ENCODE measurements around the gene CAD. TPM values are rescaled to one million over a fixed set of nuclear protein-coding genes. Genes with fewer than 3 reads are reported as not detected.

The CAD gene
- total RNA-seq, 3 donors from 2014 or later = 15.5 to 33.4 (median 17.3) TPM

DNA sequence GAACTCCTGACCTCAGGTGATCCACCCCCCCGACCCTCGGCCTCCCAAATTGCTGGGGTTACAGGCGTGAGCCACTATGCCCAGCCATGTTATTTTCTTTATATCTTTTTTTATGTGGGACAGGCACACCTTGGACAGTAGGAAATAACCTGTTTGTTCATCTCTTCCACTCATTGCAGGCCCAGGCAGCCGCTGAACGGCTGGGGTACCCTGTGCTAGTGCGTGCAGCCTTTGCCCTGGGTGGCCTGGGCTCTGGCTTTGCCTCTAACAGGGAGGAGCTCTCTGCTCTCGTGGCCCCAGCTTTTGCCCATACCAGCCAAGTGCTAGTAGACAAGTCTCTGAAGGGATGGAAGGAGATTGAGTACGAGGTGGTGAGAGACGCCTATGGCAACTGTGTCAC, 8.4 kb downstream of the CAD start:
- peaks cover 10% of the 10 kb centered on the region for H3K36me3 ChIP-seq
- no peak for DNase-seq (ENCODE audit: low spot score in 2 of 2)
- no peaks in the 10 kb centered on the region for H3K4me1 ChIP-seq
- H3K4me3 ChIP-seq = no peak overlapping the region
- H3K27me3 ChIP-seq = no peaks in the 10 kb centered on the region
- TF ChIP-seq, protein P1, sequence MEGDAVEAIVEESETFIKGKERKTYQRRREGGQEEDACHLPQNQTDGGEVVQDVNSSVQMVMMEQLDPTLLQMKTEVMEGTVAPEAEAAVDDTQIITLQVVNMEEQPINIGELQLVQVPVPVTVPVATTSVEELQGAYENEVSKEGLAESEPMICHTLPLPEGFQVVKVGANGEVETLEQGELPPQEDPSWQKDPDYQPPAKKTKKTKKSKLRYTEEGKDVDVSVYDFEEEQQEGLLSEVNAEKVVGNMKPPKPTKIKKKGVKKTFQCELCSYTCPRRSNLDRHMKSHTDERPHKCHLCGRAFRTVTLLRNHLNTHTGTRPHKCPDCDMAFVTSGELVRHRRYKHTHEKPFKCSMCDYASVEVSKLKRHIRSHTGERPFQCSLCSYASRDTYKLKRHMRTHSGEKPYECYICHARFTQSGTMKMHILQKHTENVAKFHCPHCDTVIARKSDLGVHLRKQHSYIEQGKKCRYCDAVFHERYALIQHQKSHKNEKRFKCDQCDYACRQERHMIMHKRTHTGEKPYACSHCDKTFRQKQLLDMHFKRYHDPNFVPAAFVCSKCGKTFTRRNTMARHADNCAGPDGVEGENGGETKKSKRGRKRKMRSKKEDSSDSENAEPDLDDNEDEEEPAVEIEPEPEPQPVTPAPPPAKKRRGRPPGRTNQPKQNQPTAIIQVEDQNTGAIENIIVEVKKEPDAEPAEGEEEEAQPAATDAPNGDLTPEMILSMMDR (IDR thresholded peaks at IDR 0.05) = no peak
- TF ChIP-seq POLR2A (IDR thresholded peaks at IDR 0.05) = no peak
- TF ChIP-seq POLR2AphosphoS5 (IDR thresholded peaks at IDR 0.05) = no peak
- no peak overlapping the region for H3K27ac ChIP-seq
- no peaks in the 10 kb centered on the region for H3K9me3 ChIP-seq
- intact Hi-C loops (cut with DNase I; ENCODE audit: low total_unique reads) = no loop called here

DNA sequence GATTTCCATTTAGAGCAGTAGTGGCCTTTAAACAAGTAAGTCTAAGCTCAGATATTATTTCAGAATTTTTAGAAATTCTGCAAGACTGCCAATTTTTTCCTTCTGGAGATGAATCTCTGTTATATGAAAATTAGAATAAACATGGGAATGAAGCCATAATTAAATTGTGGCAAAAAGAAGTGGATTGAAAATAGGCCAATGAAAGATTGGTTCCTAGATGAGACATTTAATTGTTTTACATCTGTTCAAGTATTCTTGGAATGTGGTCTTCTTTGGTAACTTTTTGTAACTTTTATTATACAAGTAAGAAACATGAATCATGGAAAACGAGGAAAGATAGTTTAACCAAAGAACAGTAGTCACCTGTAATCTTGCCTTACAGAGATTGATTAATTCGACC, 10.3 kb downstream of the CAD start:
- intact Hi-C loops (cut with DNase I; ENCODE audit: low total_unique reads) = no loop called here
- H3K36me3 ChIP-seq = peaks cover 13% of the 10 kb centered on the region
- no peak for DNase-seq (ENCODE audit: low spot score in 2 of 2)

DNA sequence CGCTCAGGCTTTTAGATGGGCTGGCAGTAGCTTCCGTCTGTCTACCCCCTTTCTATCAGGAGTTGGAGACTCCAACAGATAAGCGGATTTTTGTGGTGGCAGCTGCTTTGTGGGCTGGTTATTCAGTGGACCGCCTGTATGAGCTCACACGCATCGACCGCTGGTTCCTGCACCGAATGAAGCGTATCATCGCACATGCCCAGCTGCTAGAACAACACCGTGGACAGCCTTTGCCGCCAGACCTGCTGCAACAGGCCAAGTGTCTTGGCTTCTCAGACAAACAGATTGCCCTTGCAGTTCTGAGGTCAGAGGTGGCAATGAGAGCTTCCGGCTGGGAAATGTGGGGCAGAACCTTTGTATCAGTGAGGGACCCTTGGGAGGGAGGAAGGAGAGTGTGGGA, 14.8 kb downstream of the CAD start:
- no peaks in the 10 kb centered on the region for H3K27me3 ChIP-seq
- no peak overlapping the region for H3K27ac ChIP-seq
- no peaks in the 10 kb centered on the region for H3K4me1 ChIP-seq
- no peaks in the 10 kb centered on the region for H3K9me3 ChIP-seq
- peaks cover 12% of the 10 kb centered on the region for H3K36me3 ChIP-seq
- TF ChIP-seq, protein P1 (IDR thresholded peaks at IDR 0.05) = no peak
- TF ChIP-seq POLR2AphosphoS5 (IDR thresholded peaks at IDR 0.05) (no peak), POLR2A (IDR thresholded peaks at IDR 0.05) (no peak)
- intact Hi-C loops (cut with DNase I; ENCODE audit: low total_unique reads) = no loop called here
- no peak for DNase-seq (ENCODE audit: low spot score in 2 of 2)
- no peak overlapping the region for H3K4me3 ChIP-seq

More for the DNA sequence above, 10.3 kb downstream of the CAD start:
- Histone ChIP-seq H3K27ac (no peak overlapping the region), H3K27me3 (no peaks in the 10 kb centered on the region), H3K4me3 (no peak overlapping the region), H3K9me3 (no peaks in the 10 kb centered on the region), H3K4me1 (no peaks in the 10 kb centered on the region)
- TF ChIP-seq POLR2A (IDR thresholded peaks at IDR 0.05) (no peak), POLR2AphosphoS5 (IDR thresholded peaks at IDR 0.05) (no peak)
- TF ChIP-seq, protein P1 (IDR thresholded peaks at IDR 0.05) = no peak

DNA sequence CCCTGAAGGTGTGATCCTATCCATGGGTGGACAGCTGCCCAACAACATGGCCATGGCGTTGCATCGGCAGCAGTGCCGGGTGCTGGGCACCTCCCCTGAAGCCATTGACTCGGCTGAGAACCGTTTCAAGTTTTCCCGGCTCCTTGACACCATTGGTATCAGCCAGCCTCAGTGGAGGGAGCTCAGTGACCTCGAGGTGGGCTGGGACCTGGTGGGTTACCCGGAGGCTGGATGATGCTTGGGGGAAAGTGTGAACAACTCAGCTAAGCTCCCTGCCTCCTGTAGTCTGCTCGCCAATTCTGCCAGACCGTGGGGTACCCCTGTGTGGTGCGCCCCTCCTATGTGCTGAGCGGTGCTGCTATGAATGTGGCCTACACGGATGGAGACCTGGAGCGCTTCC, 16.2 kb downstream of the CAD start:
- H3K27ac ChIP-seq = no peak overlapping the region
- peaks cover 14% of the 10 kb centered on the region for H3K36me3 ChIP-seq

DNA sequence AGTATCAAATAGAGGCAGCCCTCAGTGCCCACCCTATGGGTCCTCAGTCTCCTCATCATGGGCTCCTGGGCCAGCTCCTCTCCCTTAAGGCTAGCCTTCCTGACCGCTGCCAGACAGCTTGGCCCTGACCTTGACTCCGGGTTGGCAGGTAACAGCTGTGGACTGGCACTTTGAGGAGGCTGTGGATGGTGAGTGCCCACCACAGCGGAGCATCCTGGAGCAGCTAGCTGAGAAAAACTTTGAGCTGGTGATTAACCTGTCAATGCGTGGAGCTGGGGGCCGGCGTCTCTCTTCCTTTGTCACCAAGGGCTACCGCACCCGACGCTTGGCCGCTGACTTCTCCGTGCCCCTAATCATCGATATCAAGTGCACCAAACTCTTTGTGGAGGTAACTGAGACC, 19.0 kb downstream of the CAD start:
- intact Hi-C loops (cut with DNase I; ENCODE audit: low total_unique reads) = no loop called here
- peaks cover 28% of the 10 kb centered on the region for H3K36me3 ChIP-seq
- no peak for DNase-seq (ENCODE audit: low spot score in 2 of 2)
- H3K9me3 ChIP-seq = no peaks in the 10 kb centered on the region
- H3K27ac ChIP-seq = no peak overlapping the region
- no peaks in the 10 kb centered on the region for H3K27me3 ChIP-seq
- H3K4me3 ChIP-seq = no peak overlapping the region
- H3K4me1 ChIP-seq = no peaks in the 10 kb centered on the region
- TF ChIP-seq, protein P1 (IDR thresholded peaks at IDR 0.05) = no peak
- TF ChIP-seq POLR2AphosphoS5 (IDR thresholded peaks at IDR 0.05) (no peak), POLR2A (IDR thresholded peaks at IDR 0.05) (no peak)

More for the DNA sequence above, 16.2 kb downstream of the CAD start:
- H3K4me1 ChIP-seq = no peaks in the 10 kb centered on the region
- H3K27me3 ChIP-seq = no peaks in the 10 kb centered on the region
- no peak overlapping the region for H3K4me3 ChIP-seq
- no peaks in the 10 kb centered on the region for H3K9me3 ChIP-seq
- DNase-seq (ENCODE audit: low spot score in 2 of 2) = no peak
- intact Hi-C loops (cut with DNase I; ENCODE audit: low total_unique reads) = no loop called here
- no peak for TF ChIP-seq POLR2AphosphoS5 (IDR thresholded peaks at IDR 0.05)
- TF ChIP-seq, protein P1 (IDR thresholded peaks at IDR 0.05) = no peak
- TF ChIP-seq POLR2A (IDR thresholded peaks at IDR 0.05) = no peak
